Stimulated activated CD8-positive, alpha-beta memory T cell treated with anti-CD3 and anti-CD28 coated beads, Interleukin-4, amount 100 ng/mL, for 4 hours (primary cell): ENCODE measurements around the gene ABLIM1.

Source experiments
- DNase-seq, 2 donors: peaks; one replicate each; pipeline ENCODE4 v3.0.0-alpha.2; 2020; ENCODE audit warnings: low read depth in 2 of 2, low spot score in 1 of 2

ABLIM1 gene

DNA sequence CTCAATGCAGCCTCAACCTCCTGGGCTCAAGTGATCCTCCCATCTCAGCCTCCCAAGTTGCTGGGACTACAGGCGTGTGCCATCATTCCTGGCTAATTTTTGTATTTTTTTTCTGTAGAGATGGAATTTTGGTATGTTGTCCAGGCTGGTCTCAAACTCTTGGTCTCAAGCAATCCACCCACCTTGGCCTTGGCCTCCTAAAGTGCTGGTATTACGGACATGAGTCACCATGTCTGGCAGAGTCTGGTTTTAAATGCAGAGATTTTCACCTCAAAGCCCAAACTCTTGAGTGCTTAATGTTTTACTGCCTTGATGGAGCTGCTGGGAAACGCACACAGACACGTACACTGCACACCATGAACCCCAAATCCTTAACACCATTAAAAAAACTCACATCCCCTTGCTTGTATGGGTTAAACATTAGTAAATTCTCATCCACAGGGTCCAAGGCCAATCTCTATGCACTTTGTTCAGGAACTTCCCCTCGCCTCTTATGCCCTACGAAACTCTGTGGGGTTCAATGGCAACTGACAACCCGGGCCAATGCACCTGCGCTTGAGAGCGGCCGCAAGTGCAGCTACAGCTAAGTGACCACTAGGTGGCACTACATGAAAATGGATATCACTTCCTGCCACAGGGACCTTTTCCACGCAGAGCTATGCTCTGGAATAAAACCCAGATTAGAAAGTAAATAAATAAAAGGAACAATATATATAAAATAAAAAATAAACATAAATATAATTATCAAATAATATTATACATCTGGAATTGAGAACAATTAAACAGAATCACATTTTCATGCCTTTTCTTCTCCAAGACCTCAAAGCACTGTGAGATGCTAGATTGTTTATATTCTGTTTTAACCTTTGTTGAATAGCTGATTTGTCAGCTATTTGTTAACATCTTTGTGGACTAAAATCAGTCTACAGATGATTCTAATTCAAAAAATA is 186.8 kb downstream of the ABLIM1 start:
- peak; percentile 33 to 44 for DNase-seq

DNA sequence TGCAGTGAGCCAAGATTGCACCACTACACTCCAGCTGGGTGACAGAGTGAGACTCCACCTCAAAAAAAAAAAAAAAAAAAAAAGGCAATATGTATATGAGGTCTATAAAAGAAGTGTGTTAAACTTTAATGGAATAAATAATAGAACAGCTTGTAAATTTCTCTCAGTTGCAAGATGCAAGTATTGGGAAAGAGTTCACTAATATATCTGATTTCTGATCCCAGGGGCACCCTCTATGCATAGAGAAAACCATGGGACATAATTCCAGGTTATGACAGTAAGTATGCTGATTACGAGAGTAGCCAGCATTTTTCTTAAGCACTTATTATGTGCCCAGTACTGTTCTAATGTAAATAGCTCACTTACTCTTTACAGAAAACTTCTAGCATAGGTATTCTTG is 187.7 kb downstream of the ABLIM1 start:
- no peak for DNase-seq

DNA sequence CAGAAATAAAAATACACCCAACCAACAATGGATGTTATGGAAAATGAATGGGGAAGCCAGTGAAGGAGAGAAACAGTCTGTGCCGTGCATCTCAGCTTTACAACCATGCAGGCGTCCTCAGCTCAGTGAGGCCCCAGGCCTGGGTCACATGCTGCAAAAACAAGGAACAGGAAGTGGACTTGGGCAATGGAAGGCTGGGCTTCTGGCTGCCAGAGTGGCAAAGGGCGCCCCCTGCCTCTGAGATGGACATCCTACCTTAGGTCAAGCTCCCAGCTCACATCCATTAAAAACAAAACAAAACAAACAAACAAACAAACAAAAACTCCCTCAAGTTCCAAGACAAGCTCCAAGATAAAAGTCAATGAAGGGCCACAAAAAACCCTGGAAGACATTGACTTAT is 199.1 kb downstream of the ABLIM1 start:
- no peak for DNase-seq

DNA sequence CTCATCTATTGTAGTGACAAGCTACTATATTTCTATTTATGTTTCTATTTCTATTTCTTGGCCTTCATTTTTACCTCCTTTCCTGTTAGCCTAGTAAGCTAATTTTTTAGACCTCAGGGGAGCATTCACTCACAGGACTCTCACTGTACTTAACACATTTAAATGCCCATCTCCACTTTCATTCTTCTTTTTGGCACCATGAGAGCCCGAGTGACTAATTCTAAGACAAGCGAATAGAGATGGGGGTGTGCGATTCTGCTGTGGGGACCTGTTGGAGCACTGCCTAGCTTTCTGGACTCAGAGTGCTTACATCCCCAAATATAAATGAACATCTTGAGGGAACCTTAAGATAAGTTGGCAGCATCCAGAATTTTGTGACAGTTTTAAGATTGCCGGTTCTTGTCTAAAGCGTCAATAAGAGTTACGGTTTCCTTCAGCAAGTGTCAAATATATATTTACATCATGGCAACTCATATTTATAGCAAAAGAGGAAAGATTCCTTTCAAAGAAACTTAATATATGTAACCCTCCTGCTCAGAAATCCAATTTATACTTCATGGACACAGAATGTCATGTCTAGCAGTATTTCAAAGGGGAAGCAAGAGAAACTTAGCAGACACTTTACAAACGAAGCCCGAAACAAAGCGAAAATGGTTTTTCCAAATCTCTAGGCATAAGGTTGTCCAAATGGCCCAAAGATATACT is 199.7 kb downstream of the ABLIM1 start:
- DNase-seq, result no peak

DNA sequence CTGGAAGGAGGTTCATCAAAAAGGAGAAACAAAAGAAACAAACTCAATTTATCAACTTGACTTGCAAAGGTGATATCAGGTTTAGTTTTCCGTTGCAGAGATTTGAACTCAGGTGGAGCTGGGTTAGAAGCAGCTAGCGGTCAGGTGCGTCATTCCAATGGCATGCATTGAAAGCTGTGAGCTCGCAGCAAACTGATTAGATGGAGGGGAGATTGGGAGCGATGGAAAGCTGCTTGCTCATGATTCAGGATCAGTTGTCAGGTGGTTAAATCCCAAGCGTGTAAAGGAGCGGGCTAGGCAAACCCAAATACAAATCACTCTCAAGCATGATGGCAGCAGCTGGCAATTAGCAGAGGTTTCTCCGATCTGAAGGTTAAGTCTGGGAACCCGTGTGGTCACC is 204.5 kb downstream of the ABLIM1 start:
- DNase-seq, result no peak

DNA sequence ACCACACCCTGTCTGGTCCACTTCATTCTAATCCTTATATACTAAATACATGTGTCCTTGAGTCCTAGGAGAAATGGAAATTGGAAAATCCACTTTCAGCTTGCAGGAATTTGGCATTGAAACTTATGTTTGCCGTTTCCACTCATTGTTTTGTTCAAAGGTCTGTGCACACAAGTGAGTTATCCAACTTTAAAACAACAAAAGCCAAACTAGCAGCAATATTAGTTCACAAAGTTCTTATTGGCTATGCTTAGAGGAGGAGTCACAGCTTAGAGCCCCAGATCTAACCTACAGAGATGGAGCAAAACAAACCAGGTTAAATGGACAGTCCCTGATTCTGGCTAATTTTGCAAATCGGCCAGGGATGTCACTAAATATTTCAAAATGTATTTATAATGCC is 209.2 kb downstream of the ABLIM1 start:
- no peak for DNase-seq

DNA sequence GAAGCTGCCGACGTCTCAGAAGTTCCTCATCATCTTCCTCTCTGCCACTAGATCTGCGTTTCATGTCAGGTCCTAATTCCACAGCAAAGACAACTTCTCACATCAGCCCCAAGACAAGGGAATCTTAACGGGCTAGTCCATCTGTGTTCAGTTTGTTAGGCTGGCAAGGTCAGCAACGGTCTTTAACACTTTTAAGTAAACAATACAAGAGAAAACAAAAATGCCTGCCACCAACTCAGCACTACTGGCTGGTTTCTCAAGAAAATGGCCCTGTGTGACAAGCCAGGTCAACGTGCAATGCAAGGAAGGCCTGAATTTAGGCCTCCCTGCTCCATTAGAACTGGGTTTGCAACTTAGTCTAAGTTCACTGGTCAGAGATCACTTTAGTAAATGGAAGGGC is 212.7 kb downstream of the ABLIM1 start:
- DNase-seq, result no peak

DNA sequence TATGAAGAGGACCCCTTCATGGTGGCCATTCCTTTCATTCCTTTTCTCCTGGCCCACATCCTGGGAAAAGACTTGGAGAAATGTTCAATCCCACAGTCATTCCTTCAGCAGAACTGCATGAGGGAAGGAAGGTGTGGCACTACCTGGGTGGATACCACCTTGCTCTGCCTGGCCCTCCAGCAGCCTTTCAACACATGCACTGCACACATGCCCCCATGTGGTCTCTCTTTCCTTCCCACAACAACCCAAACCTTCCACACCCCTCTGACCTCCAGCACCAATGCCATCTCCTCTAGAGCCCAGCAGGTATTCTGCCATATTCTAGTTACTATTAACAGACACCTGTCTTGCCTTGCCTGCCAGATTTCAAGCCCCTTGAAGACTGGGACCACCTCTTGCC is 213.3 kb downstream of the ABLIM1 start:
- DNase-seq, result no peak

DNA sequence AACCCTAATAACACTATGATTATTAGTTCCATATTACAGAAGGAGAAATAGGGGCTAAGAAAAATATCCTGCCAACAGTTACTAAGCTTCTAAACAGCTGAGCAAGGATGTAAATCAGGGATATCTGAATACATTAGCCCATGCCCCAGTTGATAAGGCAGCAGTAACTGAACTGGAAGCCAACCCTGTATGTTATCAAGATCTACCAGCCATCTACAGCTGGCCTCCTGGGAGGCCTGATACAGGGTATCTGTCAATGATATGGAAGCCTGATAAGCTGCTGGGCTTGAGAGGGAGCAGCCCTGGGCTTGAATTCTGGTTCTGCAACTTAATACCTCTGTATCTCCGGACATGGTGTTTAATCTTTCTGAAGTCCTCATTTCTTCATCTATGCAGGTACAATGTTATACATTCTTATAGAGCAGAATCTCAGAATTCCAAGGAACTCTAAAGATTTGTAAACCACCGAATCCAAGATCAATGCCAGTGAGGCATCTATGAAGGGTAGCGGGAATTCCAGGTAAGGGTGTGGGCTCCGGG is 215.9 kb downstream of the ABLIM1 start:
- no peak for DNase-seq

DNA sequence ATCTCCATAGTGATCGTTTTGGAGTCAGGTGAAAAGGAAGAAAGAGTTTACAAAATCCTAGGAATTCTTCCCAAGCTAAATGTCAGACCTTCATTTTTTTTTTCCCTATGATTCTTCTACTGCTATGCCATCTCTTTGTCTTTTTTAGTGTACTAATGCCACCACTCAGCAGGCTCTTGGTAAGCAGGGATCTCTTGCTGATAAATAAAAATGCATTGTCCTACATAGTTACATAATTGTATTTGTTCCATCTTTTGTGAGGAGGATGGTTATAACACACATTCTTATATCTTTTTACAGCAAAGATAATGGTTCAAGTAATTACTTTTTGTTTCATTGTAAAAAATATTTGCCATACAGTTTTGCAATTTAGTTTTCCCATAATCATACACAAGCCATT is 217.0 kb downstream of the ABLIM1 start:
- DNase-seq, result no peak

DNA sequence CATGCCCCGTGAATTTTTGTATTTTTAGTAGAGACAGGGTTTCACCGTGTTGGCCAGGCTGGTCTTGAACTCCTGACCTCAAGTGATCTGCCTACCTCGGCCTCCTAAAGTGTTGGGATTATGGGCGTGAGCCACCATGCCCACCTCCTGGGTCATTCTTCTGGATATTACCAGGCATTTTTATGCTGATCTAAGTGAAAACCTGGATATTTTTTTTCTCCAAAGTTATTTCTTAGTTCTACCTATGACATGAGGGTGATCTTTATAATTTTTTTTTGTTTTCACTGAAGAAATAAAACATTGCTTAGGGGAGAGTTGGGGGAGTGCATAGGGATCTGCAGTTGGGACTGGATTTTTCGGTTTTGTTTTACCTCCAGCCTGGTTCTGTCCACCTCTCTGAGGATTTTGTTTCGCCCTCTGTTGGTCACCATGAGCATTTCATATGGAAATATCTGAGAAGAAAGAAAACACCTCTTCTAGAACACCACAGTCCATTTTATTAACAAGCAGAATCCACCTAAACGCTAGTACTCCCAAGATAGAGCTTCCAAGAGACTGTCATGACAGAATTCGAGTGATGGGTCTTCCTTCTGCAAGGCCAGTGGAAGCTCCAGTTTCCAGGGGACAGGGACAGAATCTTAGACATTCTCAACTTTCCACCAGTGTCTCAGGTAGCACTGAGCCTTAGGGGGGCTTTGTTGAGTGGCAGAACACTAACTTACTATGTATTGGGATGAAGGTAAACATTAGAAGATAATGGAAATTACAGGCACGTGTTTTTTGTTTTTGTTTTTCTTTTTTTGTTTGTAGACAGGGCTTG is 220.4 kb downstream of the ABLIM1 start:
- no peak for DNase-seq

DNA sequence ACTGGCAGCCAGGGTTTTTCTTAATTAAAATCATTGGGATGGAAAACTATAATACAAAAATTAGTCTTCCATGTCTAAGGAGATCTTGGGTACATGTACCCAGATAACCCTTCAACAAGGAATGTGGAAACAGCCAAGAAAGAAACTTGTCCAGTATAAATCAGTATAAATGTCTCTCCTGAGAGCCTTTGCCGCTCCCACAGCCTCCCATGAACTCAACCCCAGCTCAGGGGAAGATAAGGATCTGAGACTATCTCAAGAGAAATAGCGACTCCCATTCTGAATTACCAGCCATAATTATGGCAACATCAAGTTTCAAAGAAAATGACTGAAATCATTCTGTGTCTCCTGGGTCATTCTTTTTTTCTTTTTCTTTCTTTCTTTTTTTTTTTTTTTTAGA is 221.1 kb downstream of the ABLIM1 start:
- DNase-seq, result no peak

DNA sequence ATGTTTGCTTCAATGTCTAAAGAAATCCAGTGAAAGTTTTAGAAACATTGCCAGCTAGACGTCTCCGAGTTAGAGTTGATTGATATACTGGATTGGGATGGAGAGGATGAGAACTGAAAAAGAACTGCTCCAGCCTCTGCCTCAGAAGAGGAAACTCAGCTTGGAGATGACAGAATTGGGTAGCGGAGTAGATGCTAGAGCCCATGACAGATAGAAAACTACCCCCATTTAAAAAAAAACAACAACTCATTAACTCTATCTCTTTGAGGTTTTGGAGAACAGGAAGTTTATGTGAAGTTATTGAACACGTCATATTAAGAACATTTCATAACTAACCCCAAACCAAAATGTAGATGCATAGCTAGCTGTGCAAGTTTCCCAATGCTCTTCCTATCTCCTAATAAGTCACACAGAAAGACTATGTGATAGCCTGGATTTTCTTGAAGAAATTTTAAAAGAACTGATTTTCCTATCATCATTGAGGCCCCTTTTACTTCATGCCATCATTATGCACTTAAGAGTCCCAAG is 225.4 kb downstream of the ABLIM1 start:
- DNase-seq, result no peak

DNA sequence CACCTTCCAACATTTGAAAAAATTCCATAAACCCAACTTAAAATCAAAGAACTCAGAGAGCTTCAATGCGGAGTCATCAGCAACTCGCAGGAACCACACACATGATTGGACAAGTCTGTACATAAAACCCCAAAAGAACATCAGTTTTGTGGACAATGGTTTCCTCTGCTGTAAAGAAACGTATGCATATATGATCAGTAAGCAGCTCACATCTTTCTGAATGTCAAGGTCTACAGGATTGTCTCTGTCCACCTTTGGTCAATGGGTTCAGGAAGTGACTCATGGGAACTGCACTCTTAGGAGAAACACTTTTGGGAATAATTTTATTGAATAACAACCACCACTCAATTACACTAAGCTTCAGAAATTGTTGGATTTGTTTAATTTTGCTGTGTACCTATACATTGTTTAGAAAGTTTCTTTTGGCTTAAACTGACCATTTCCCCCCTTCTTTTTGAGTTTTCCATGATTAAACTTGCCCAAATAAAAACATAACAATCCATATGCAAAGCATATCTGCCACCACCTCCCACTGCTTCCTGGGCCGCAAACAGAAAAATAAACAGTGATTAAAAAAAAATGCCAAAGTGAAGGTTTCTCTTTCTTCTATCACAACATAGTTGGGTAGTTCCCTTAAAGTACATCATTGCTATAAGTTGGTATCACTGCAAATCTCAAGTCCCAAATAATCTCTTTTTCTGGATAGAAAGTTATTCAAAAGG is 226.5 kb downstream of the ABLIM1 start:
- no peak for DNase-seq

DNA sequence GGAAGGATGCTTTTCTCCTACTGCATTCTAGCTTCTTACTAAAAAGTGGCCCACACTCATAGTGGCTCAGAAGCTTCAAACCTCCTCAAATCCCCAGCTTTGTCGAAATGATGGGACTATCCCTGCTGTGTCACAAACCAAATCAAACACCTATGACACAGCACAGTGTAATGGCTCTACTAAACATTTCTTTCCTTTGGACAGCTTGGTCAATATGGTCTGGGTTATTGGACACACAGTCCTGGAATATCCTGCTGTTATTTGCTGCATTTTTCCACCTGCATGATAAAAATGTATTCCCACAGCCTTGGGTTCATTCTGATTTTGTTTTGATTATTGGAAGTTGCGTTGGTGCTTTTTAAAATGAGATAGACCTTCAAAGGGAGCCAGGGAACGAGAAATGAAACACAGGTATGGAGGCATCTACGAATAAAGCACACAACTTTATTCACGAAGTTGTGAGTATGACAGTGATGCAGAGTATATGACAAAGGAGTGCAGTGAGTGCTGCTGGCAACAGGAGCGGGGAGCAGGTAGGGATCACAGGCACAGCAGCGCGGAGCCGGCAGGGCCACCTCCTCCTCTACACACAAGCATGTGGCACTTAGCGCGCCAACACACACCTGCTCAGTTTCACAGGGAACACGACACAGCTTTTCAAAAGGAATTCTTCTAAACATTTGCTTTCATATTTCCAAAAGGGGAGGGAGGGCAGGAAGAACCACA is 227.2 kb downstream of the ABLIM1 start:
- DNase-seq, result no peak

DNA sequence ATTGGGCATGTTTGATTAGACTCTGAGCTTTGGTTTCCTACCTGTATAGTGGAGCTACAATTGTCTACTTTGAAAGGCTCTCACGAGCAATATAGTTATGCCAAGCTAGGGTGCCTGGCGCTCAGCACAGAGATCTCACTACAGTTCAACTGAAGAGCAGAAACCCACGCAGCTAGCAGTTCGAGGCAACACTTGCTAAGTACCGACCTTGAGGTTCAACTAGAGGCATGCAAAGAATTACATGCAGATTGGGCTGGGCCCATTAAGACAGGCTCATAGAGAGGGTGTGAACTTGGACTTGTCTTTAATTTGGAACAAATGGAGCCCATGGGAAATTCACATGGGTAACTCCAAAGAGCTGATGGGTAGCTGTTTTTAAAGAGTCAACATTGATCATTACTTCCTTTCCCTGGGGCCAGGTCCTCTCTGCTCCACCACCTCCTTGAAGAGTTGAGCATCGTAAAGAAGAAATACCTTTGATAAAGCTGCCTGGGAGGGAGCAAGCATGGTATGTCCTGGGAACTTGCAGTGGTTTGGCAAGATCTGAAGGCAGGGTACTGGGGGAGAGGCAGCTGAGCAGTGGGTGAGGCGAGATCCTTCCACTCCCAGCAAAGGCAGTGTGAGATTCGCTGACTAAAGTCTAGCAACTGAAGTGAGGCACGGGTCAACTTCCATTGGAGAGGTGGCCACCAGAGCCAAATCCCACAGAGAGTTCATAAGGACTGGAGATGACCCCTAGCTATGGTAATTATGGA is 228.3 kb downstream of the ABLIM1 start:
- no peak for DNase-seq

DNA sequence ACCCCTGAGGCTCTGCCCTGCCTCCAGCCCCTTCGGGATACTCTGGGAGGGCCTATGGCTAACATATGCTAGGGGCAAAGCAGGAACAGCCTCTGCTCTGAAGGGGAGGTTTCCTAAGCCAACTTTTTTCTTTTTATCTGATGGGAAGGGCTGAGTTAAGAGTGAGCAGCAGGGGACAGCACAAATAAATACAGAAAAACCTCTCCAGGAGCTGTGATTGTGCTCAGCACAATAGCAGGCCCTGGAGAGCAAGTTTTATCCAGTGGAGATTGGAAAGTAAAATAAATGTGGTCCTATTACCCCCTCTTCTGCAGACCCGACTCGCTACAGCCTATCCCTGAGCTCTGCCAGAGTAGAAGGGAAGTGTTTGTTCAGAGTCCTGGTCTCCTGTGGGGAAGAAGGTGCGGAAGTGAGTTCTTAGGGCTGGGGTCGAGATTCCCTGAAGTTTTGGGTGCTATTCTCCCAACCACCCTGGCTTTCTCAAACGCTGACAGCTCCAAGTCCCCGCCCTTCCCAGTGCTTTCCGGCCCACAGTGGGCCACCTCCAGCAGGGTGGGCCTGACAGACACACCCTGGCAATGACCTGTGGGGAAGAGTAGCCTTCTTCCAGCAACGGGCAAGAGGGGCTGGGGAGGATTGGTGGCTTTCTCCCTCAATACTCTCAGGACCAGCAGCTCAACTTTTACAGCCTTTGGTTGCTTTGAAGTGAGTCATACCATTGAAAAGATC is 230.8 kb downstream of the ABLIM1 start:
- no peak for DNase-seq

DNA sequence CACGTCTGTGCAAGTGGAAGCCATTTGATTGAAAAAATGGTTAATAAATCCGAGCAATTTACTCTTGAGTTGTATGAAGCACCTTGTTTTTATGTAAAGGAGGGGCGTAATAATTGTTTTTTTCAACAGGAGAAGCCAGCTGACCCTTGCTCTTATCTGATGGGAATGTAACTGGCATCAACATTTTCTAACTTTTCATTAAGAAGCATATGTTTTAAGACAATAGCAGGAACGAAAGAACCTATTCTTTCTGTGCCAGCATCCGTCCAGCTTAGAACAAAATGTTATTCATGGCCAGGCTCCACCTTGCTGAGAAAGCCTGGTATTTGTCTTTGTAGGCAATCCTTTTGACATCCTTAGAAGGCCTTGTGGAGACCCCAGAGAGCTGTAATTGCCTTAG is 231.6 kb downstream of the ABLIM1 start:
- no peak for DNase-seq
